K562 (cell line): Measurements from ENCODE around the gene PGPEP1. TPM values are rescaled to one million over a fixed set of nuclear protein-coding genes. Genes with fewer than 3 reads are reported as not detected.

Experiments used
- BACH1 ChIP-seq: fragments of 200-800 bp; sonication (Bioruptor generic); IDR thresholded peaks from 2 replicates; pipeline ENCODE4 v1.6.1; 2016; ENCODE audit warnings: missing genetic modification characterization, missing compliant biosample characterization
- CBX1 ChIP-seq: sonication (generic); IDR thresholded peaks from 2 replicates; pipeline ENCODE4 v1.6.1; 2016; ENCODE audit warnings: antibody characterized with exemption, low read depth, mild to moderate bottlenecking
- CHD1 ChIP-seq: fragments of 200-600 bp; sonication (generic); IDR thresholded peaks from one replicate; pipeline ENCODE4 v1.6.1; 2012; ENCODE audit warnings: mild to moderate bottlenecking, moderate library complexity, low read length, inconsistent platforms
- HDAC1 ChIP-seq, 2 experiments: fragments of 450-650 bp; IDR thresholded peaks; 2 replicates each; pipeline ENCODE4 v1.6.1; 2016 to 2017; ENCODE audit warnings: inconsistent platforms in 1 of 2, mild to moderate bottlenecking in 1 of 2, moderate library complexity in 1 of 2
- HDAC2 ChIP-seq: fragments of 450-650 bp; IDR thresholded peaks from 2 replicates; pipeline ENCODE4 v1.6.1; 2016; ENCODE audit warnings: mild to moderate bottlenecking
- HNRNPL ChIP-seq: fragments of 200-400 bp; formaldehyde crosslinking; IDR thresholded peaks from 2 replicates; pipeline ENCODE4 v1.6.1; 2017; ENCODE audit warnings: low read depth, mild to moderate bottlenecking, low read length
- KLF6 ChIP-seq: fragments of 250-450 bp; sonication (Bioruptor Pico); IDR thresholded peaks from 2 replicates; pipeline ENCODE4 v1.4.0; 2020; ENCODE audit warnings: mild to moderate bottlenecking, moderate library complexity, borderline replicate concordance
- MBD2 ChIP-seq: sonication (generic); IDR thresholded peaks from 2 replicates; pipeline ENCODE4 v1.6.1; 2016; ENCODE audit warnings: low read depth, borderline replicate concordance
- NFATC3 ChIP-seq: fragments of 450-650 bp; IDR thresholded peaks from 2 replicates; pipeline ENCODE4 v1.6.1; 2017; ENCODE audit warnings: mild to moderate bottlenecking
- NR2F6 ChIP-seq: fragments of 450-650 bp; formaldehyde crosslinking; IDR thresholded peaks from 2 replicates; pipeline ENCODE4 v1.4.0; 2020; ENCODE audit warnings: mild to moderate bottlenecking
- POLR2A ChIP-seq: fragments of 450-650 bp; conservative IDR thresholded peaks from 2 replicates; pipeline ENCODE4 v1.6.1; 2016
- SMARCA5 ChIP-seq: fragments of 450-650 bp; IDR thresholded peaks from 2 replicates; pipeline ENCODE4 v1.6.1; 2016
- ZBTB26 ChIP-seq: fragments of 450-650 bp; formaldehyde crosslinking; IDR thresholded peaks from 2 replicates; pipeline ENCODE4 v1.4.0; 2022; ENCODE audit warnings: missing genetic modification characterization
- ZHX1 ChIP-seq: fragments of 150-350 bp; conservative IDR thresholded peaks from 2 replicates; pipeline ENCODE4 v1.6.1; 2014; ENCODE audit warnings: low read length
- ZNF277 ChIP-seq: fragments of 250-450 bp; sonication (Bioruptor Pico); IDR thresholded peaks from 2 replicates; pipeline ENCODE4 v1.8.0; 2022; ENCODE audit warnings: inconsistent platforms, mild to moderate bottlenecking, moderate library complexity, borderline replicate concordance
- ZNF644 ChIP-seq: fragments of 200-800 bp; sonication (Bioruptor generic); IDR thresholded peaks from 2 replicates; pipeline ENCODE4 v1.6.1; 2016; ENCODE audit warnings: low read depth, missing genetic modification characterization, missing compliant biosample characterization
- polyA plus RNA-seq, 8 experiments: library from polyadenylated mRNA; depleted of rRNA in 4 of 8; stranded (reverse) in 5 of 8; unstranded in 3 of 8; fragments of >200 nt; fragmentation: Nextera tagmentation in 2 of 8; fragmentation: Illumina TruSeq in 1 of 8; extraction: Ambion mirVana in 2 of 8; extraction: Trizol in 1 of 8; gene quantifications; 2 replicates each; pipeline versions ENCODE4 v1.2.1 to v1.2.3, GENCODE V29; 2011 to 2014; ENCODE audit warnings: inconsistent platforms in 1 of 8, missing spikeins in 1 of 8
- total RNA-seq, 7 experiments: library from RNA; depleted of rRNA in 6 of 7; stranded (reverse); fragments of >200 nt in 6 of 7; fragmentation: Illumina TruSeq in 2 of 7; extraction: Trizol in 2 of 7; gene quantifications; 2 replicates each; pipeline versions ENCODE4 v1.2.1 to v1.2.3, GENCODE V29; 2011 to 2021; ENCODE audit warnings: low replicate concordance in 1 of 7
- TF ChIP-seq, protein P1 (sequence below), 3 experiments: fragments of 200-800 bp in 1 of 3; fragments of 250-450 bp in 1 of 3; fragments of 450-650 bp in 1 of 3; sonication (Bioruptor Pico) in 1 of 3; sonication (Bioruptor generic) in 1 of 3; formaldehyde crosslinking in 1 of 3; IDR thresholded peaks; 2 replicates each; pipeline versions ENCODE4 v1.6.1 to v1.8.0; 2016 to 2022; ENCODE audit warnings: mild to moderate bottlenecking in 2 of 3, missing genetic modification characterization in 2 of 3, missing compliant biosample characterization in 1 of 3, moderate library complexity in 1 of 3

Gene PGPEP1
- total and polyA plus RNA-seq, 9 of the 15 experiments (the other 6 are each of a cell fraction or from before 2014, with no cell fraction given): 10.0 to 69.6 (median 33.5) TPM

DNA sequence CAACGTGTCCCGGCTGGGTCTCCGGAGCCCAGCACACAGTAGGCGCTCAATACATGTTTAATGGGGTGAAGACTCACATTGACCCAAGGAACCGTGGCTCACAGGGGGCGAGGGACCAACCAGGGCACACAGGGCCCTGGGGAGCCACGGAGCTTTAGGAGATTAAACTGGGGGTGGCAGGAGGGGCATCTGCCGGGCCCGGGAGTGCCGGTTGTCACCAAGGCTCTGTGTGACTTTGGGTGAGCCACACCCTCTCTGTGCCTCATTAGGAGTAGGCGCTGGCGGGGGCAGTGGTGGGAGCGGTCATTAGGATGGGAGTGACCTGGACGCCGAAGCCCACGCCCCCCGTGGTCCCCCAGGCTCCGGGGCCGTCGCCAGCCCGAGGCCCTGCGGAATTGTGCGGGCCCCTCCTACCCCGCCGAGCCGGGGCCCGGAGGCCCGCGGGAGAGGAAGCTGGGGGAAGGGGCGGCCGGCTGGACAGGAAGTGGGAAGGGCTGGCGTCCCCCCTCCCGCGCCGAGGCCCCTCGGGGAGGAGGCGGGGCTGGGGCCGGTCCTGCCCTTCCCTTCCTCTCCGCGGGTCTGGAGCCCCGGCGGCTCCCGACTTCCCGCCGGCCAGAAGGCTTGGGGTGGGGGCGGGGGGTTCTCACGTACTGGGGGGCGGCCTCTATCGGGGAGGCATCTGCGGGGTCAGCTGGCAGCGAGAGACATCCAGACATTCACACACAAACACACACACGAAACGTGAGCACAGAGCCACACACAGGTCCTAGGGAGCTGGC lies 77.0 kb downstream of the PGPEP1 start (continued):
- 0 out of 2 replicates have a peak, but pooled peaks have one; percentile 25 for TF ChIP-seq HNRNPL
- TF ChIP-seq HDAC1 (IDR thresholded peaks at IDR 0.05): peak in 1 of 2 experiments; percentile 38; a peak in 1 of 4 replicates
- TF ChIP-seq ZNF277: no peak
- no peak for TF ChIP-seq KLF6 (CRISPR knock-in tag)
- peak; percentile 50 for TF ChIP-seq POLR2A
- TF ChIP-seq HDAC2: peak; percentile 89
- TF ChIP-seq SMARCA5: peak; percentile 96
- TF ChIP-seq CBX1: peak; percentile 38; the same call in 1 of the 2 replicates
- TF ChIP-seq, protein P1, sequence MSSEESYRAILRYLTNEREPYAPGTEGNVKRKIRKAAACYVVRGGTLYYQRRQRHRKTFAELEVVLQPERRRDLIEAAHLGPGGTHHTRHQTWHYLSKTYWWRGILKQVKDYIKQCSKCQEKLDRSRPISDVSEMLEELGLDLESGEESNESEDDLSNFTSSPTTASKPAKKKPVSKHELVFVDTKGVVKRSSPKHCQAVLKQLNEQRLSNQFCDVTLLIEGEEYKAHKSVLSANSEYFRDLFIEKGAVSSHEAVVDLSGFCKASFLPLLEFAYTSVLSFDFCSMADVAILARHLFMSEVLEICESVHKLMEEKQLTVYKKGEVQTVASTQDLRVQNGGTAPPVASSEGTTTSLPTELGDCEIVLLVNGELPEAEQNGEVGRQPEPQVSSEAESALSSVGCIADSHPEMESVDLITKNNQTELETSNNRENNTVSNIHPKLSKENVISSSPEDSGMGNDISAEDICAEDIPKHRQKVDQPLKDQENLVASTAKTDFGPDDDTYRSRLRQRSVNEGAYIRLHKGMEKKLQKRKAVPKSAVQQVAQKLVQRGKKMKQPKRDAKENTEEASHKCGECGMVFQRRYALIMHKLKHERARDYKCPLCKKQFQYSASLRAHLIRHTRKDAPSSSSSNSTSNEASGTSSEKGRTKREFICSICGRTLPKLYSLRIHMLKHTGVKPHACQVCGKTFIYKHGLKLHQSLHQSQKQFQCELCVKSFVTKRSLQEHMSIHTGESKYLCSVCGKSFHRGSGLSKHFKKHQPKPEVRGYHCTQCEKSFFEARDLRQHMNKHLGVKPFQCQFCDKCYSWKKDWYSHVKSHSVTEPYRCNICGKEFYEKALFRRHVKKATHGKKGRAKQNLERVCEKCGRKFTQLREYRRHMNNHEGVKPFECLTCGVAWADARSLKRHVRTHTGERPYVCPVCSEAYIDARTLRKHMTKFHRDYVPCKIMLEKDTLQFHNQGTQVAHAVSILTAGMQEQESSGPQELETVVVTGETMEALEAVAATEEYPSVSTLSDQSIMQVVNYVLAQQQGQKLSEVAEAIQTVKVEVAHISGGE (CRISPR knock-in tag; IDR thresholded peaks at IDR 0.05): peak; percentile 57 to 97 (median 83); a peak in 5 of 6 replicates
- TF ChIP-seq CHD1: peak; percentile 37
- no peak for TF ChIP-seq NFATC3
- no peak for TF ChIP-seq ZBTB26 (CRISPR knock-in tag)
- no peak for TF ChIP-seq ZHX1
- no peak for TF ChIP-seq NR2F6 (CRISPR knock-in tag)
- peak; percentile 33; the same call in 1 of the 2 replicates for TF ChIP-seq MBD2
- TF ChIP-seq ZNF644 (tag): no peak; the same call in 1 of the 2 replicates
- no peak for TF ChIP-seq BACH1
